H1 (cell line): ENCODE results near the gene CALR. TPM values are rescaled to one million over a fixed set of nuclear protein-coding genes. Genes with fewer than 3 reads are reported as not detected.

ENCODE experiments used
- CTCF ChIA-PET: fragments of 300-600 bp; sonication (Branson Sonifier 250); formaldehyde crosslinking; loops from one replicate; lab custom pipeline; 2021; ENCODE audit not compliant: partially characterized antibody; lab: Charles Lee
- POLR2A ChIA-PET: fragments of 300-600 bp; sonication (Branson Sonifier 250); formaldehyde crosslinking; loops from one replicate; lab custom pipeline; 2021; ENCODE audit warnings: inconsistent platforms; ENCODE audit not compliant: partially characterized antibody; lab: Charles Lee
- DNase-seq, 2 experiments: peaks; one replicate each; pipeline versions ENCODE4 v3.0.0 to v3.0.0-alpha.2; 2010 to 2022; ENCODE audit warnings: low spot score in 2 of 2, low read depth in 1 of 2, mixed read lengths in 1 of 2
- FAIRE-seq: peaks from 2 replicates; lab custom pipeline; 2011; peaks lifted over from hg19 to GRCh38; lab: Jason Lieb, UNC
- H2AFZ ChIP-seq: 2 replicates; pipeline ENCODE4 v1.8.1; 2012; ENCODE audit warnings: low read length, inconsistent platforms
- H2AK5ac ChIP-seq: 2 replicates; pipeline ENCODE4 v1.6.1; 2013; ENCODE audit warnings: low read depth, low read length
- H2BK120ac ChIP-seq: replicated peaks from 2 replicates; pipeline ENCODE3; 2013; ENCODE audit warnings: low read depth, low read length, inconsistent platforms
- H2BK12ac ChIP-seq: 2 replicates; pipeline ENCODE4 v1.6.1; 2013; ENCODE audit warnings: low read depth, low read length
- H2BK15ac ChIP-seq: 2 replicates; pipeline ENCODE4 v1.6.1; 2013; ENCODE audit warnings: low read length
- H2BK20ac ChIP-seq: 2 replicates; pipeline ENCODE4 v1.6.1; 2013; ENCODE audit warnings: low read length
- H2BK5ac ChIP-seq: 2 replicates; pipeline ENCODE4 v1.6.1; 2013; ENCODE audit warnings: low read depth, low read length
- H3K14ac ChIP-seq: 2 replicates; pipeline ENCODE4 v1.6.1; 2013; ENCODE audit warnings: inconsistent platforms; ENCODE audit not compliant: insufficient read length
- H3K18ac ChIP-seq: 2 replicates; pipeline ENCODE4 v1.6.1; 2013; ENCODE audit warnings: low read length; ENCODE audit errors: extremely low read depth
- H3K23ac ChIP-seq: 2 replicates; pipeline ENCODE4 v1.6.1; 2013; ENCODE audit warnings: inconsistent platforms; ENCODE audit not compliant: insufficient read length
- H3K23me2 ChIP-seq: 2 replicates; pipeline ENCODE4 v1.6.1; 2013; ENCODE audit warnings: low read depth, low read length
- H3K27ac ChIP-seq: 2 replicates; pipeline ENCODE4 v1.6.1; 2011; ENCODE audit warnings: low read depth, low read length, inconsistent platforms
- H3K27me3 ChIP-seq, 4 experiments: replicated peaks in 1 of 4; 1 replicate in 1 of 4; 2 replicates in 3 of 4; pipeline versions ENCODE4 v1.6.1 to v1.8.1; 2011 to 2013; ENCODE audit warnings: low read length in 3 of 4, mild to moderate bottlenecking in 3 of 4, inconsistent platforms in 2 of 4, mixed read lengths in 2 of 4, moderate library complexity in 1 of 4; ENCODE audit not compliant: control insufficient read depth in 3 of 4, insufficient read depth in 3 of 4; ENCODE audit errors: extremely low read depth in 1 of 4
- H3K36me3 ChIP-seq, 4 experiments: 2 replicates each; pipeline versions ENCODE4 v1.6.1 to v1.8.1; 2011 to 2013; ENCODE audit warnings: mild to moderate bottlenecking in 4 of 4, low read length in 3 of 4, moderate library complexity in 2 of 4, control low read depth in 1 of 4, inconsistent platforms in 1 of 4; ENCODE audit not compliant: insufficient read depth in 4 of 4, control insufficient read depth in 2 of 4
- H3K4ac ChIP-seq: replicated peaks from 2 replicates; pipeline ENCODE3; 2013; ENCODE audit warnings: low read length, low read depth, mixed read lengths, inconsistent platforms; ENCODE audit not compliant: insufficient read length
- H3K4me1 ChIP-seq, 4 experiments: replicated peaks in 1 of 4; 1 replicate in 1 of 4; 2 replicates in 3 of 4; pipeline versions ENCODE4 v1.6.1 to v1.8.1; 2011 to 2013; ENCODE audit warnings: low read length in 3 of 4, inconsistent platforms in 2 of 4, mixed read lengths in 1 of 4; ENCODE audit not compliant: insufficient read depth in 4 of 4, control insufficient read depth in 3 of 4
- H3K4me2 ChIP-seq, 2 experiments: 2 replicates each; pipeline versions ENCODE4 v1.6.1 to v1.8.1; 2011 to 2013; ENCODE audit warnings: low read depth in 2 of 2, low read length in 2 of 2, control low read depth in 1 of 2, inconsistent platforms in 1 of 2, mild to moderate bottlenecking in 1 of 2; ENCODE audit not compliant: insufficient read depth in 1 of 2
- H3K4me3 ChIP-seq, 4 experiments: fragments of 200-600, 300-600 bp in 1 of 4; sonication (generic), shearing (Covaris generic), sonication (Bioruptor Twin) in 1 of 4; 2 replicates each; pipeline versions ENCODE4 v1.5.1 to v1.8.1; 2011 to 2016; ENCODE audit warnings: low read length in 4 of 4, low read depth in 3 of 4, control low read depth in 2 of 4, inconsistent platforms in 2 of 4, mild to moderate bottlenecking in 2 of 4, mixed read lengths in 1 of 4, moderate library complexity in 1 of 4; ENCODE audit not compliant: insufficient read depth in 2 of 4; ENCODE audit errors: extremely low read depth in 1 of 4
- H3K56ac ChIP-seq: replicated peaks from 2 replicates; pipeline ENCODE3; 2013; ENCODE audit warnings: low read depth, mild to moderate bottlenecking, mixed read lengths, low read length, inconsistent platforms; ENCODE audit not compliant: insufficient read length
- H3K79me1 ChIP-seq: 2 replicates; pipeline ENCODE4 v1.6.1; 2013; ENCODE audit warnings: low read depth, low read length, control low read depth
- H3K79me2 ChIP-seq, 2 experiments: 2 replicates each; pipeline versions ENCODE4 v1.6.1 to v1.8.1; 2012 to 2013; ENCODE audit warnings: low read length in 2 of 2, mild to moderate bottlenecking in 2 of 2, inconsistent platforms in 1 of 2; ENCODE audit not compliant: insufficient read depth in 2 of 2, control insufficient read depth in 1 of 2
- H3K9ac ChIP-seq, 4 experiments: replicated peaks in 1 of 4; 1 replicate in 1 of 4; 2 replicates in 3 of 4; pipeline versions ENCODE4 v1.6.1 to v1.8.1; 2011 to 2013; ENCODE audit warnings: low read depth in 3 of 4, low read length in 3 of 4, control low read depth in 2 of 4, mild to moderate bottlenecking in 2 of 4, moderate library complexity in 2 of 4, inconsistent platforms in 1 of 4; ENCODE audit errors: extremely low read depth in 1 of 4
- H3K9me3 ChIP-seq, 2 experiments: 2 replicates each; pipeline versions ENCODE4 v1.6.1 to v1.8.1; 2012 to 2013; ENCODE audit warnings: mild to moderate bottlenecking in 2 of 2, moderate library complexity in 2 of 2, control low read depth in 1 of 2, inconsistent platforms in 1 of 2, low read depth in 1 of 2, low read length in 1 of 2, mixed read lengths in 1 of 2; ENCODE audit not compliant: insufficient read depth in 2 of 2
- H4K20me1 ChIP-seq, 2 experiments: replicated peaks in 1 of 2; 2 replicates each; pipeline versions ENCODE3 to v1.8.1; 2011 to 2013; ENCODE audit warnings: inconsistent platforms in 2 of 2, low read length in 2 of 2, mild to moderate bottlenecking in 1 of 2; ENCODE audit not compliant: insufficient read depth in 2 of 2, control insufficient read depth in 1 of 2
- H4K5ac ChIP-seq: 2 replicates; pipeline ENCODE4 v1.6.1; 2013; ENCODE audit warnings: low read length, low read depth, mixed read lengths, inconsistent platforms; ENCODE audit not compliant: insufficient read length
- H4K8ac ChIP-seq: 2 replicates; pipeline ENCODE4 v1.8.0; 2013; ENCODE audit warnings: mild to moderate bottlenecking, moderate library complexity, low read length, inconsistent platforms; ENCODE audit not compliant: insufficient read depth; ENCODE audit errors: extremely low read depth
- H4K91ac ChIP-seq: replicated peaks from 2 replicates; pipeline ENCODE3; 2013; ENCODE audit warnings: low read length, mixed read lengths, inconsistent platforms; ENCODE audit not compliant: insufficient read length
- BRCA1 ChIP-seq: IDR thresholded peaks from 2 replicates; pipeline ENCODE4 v1.6.1; 2012; ENCODE audit warnings: low read depth, low read length, improper control_type of control experiment
- CTBP2 ChIP-seq: IDR thresholded peaks from 2 replicates; pipeline ENCODE4 v1.7.0; 2011; ENCODE audit warnings: borderline replicate concordance, mild to moderate bottlenecking, moderate library complexity, mixed read lengths, low read length; ENCODE audit not compliant: insufficient read depth, insufficient read length
- JUN ChIP-seq: IDR thresholded peaks from 2 replicates; pipeline ENCODE4 v1.6.1; 2011; ENCODE audit warnings: low read depth, mild to moderate bottlenecking, improper control_type of control experiment, low read length
- MAX ChIP-seq: IDR thresholded peaks from 2 replicates; pipeline ENCODE4 v1.6.1; 2012; ENCODE audit warnings: inconsistent platforms
- SIN3A ChIP-seq, 2 experiments: IDR thresholded peaks in 1 of 2; conservative IDR thresholded peaks in 1 of 2; 2 replicates each; pipeline ENCODE4 v1.6.1; 2011 to 2012; ENCODE audit warnings: low read length in 2 of 2, improper control_type of control experiment in 1 of 2, low read depth in 1 of 2, mild to moderate bottlenecking in 1 of 2
- WGBS, 2 experiments: shearing (Covaris generic) in 1 of 2; methylation state at CpG; one replicate each; pipeline versions ENCODE4 v1.1.6 to v1.1.7; 2013 to 2015; ENCODE audit warnings: low lambda C conversion rate in 2 of 2, mixed read lengths in 2 of 2, inconsistent platforms in 1 of 2, low coverage in 1 of 2, missing lambda C conversion rate in 1 of 2; ENCODE audit not compliant: insufficient replicate concordance in 2 of 2, insufficient coverage in 1 of 2, insufficient read length in 1 of 2; ENCODE audit errors: extremely low coverage in 1 of 2, missing lambda C conversion rate in 1 of 2; 5-methylcytosine and 5-hydroxymethylcytosine counted together
- polyA plus RNA-seq, 7 experiments: library from polyadenylated mRNA; depleted of rRNA in 3 of 7; stranded (reverse) in 5 of 7; unstranded in 2 of 7; fragments of >200 nt in 5 of 7; fragments of 200-250 nt in 2 of 7; gene quantifications; 1 replicate in 5 of 7; 2 replicates in 1 of 7; 4 replicates in 1 of 7; pipeline versions ENCODE4 v1.2.1 to v1.2.3, GENCODE V29; 2011 to 2013; ENCODE audit warnings: missing spikeins in 2 of 7, mixed read lengths in 2 of 7
- total RNA-seq: library from RNA; stranded (reverse); fragmentation: NEBNext Ultra II Directional; extraction: Animal tissue kit (Norgen Biotek cat#: 25700); gene quantifications from 2 replicates; pipeline ENCODE4 v1.2.1, GENCODE V29; 2021

CALR gene
- total and polyA plus RNA-seq, 2 of the 8 experiments (the other 6 are each of a cell fraction or from before 2014, with no cell fraction given), result 591 to 1,155 TPM

DNA sequence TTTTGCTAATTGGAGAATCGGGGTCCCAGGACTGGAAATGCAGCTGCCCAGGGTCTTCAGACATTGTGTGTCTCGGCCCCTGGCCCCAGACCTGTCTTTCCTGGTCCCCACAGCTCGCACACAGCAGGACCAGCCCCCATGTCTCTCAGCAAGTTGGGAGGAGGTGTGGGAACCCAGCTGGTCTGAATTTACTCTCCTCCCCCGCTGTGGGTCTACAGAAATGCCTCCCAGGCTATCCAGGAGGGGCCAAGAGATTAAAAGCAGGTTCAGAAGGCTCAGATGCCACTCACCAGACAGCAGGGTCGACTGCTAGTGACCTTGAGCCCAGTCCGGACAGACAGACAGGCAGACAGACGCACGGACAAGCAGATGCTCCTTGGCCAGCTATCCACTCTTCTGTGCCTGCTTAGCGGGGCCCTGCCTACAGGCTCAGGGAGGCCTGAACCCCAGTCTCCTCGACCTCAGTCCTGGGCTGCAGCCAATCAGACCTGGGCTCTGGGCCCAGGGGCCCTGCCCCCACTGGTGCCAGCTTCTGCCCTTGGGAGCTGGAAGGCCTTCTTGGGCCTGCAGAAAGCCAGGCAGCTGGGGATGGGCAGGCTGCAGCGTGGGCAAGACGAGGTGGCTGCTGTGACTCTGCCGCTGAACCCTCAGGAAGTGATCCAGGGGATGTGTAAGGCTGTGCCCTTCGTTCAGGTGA is 31.0 kb downstream of the CALR start, which contains the start of gene DAND5:
Gene DAND5, plus strand, starts transcription at position 285 of the 697 bp plus-strand sequence. Its CDS starts 85 bp downstream, at position 370.
- CTCF ChIA-PET, result interaction anchor here (1.1 to 7.6 kb wide), 4 partner anchors 11 to 125 kb away, joined by 3 to 154 read pairs (median 12); no protein-coding TSS in a partner anchor
- TF ChIP-seq BRCA1, result no peak
- no peak for TF ChIP-seq CTBP2
- no peak for TF ChIP-seq SIN3A (conservative IDR thresholded peaks at IDR 0.05 in 1 of 2, IDR thresholded peaks at IDR 0.05 in 1 of 2; ENCODE audit: low read depth in 1 of 2, low read length in 2 of 2)
- no peak for TF ChIP-seq JUN
- TF ChIP-seq MAX, result no peak
- Histone ChIP-seq H4K20me1 (no peaks in the 10 kb centered on the region), H3K27me3 (no peaks in the 10 kb centered on the region), H2AK5ac (0 out of 2 replicates have a peak within 1 kb of the TSS, but pooled peaks have one; percentile 39), H3K14ac (no peak within 1 kb of the TSS), H3K56ac (no peak within 1 kb of the TSS), H4K8ac (no peak within 1 kb of the TSS), H3K9ac (no peak within 1 kb of the TSS), H4K5ac (no peak within 1 kb of the TSS), H3K4ac (no peak within 1 kb of the TSS), H3K79me1 (no peaks in the 10 kb centered on the region), H2BK15ac (no peak within 1 kb of the TSS), H4K91ac (no peak within 1 kb of the TSS), H2BK5ac (peak within 1 kb of the TSS; percentile 52), H3K79me2 (no peaks in the 10 kb centered on the region), H3K4me1 (peaks cover 0 to 6% (median 2%) of the 10 kb centered on the region in 4 experiments; a peak in 2 of 7 replicates), H3K36me3 (no peaks in the 10 kb centered on the region), H2BK120ac (no peak within 1 kb of the TSS), H2BK12ac (peak within 1 kb of the TSS; percentile 33; the same call in 1 of the 2 replicates), H3K27ac (no peak within 1 kb of the TSS), H3K9me3 (no peaks in the 10 kb centered on the region), H3K23me2 (no peaks in the 10 kb centered on the region), H3K4me3 (no peak within 1 kb of the TSS), H3K23ac (no peak within 1 kb of the TSS), H3K18ac (no peak within 1 kb of the TSS; the same call in 1 of the 2 replicates), H3K4me2 (no peak within 1 kb of the TSS), H2AFZ (no peak within 1 kb of the TSS), H2BK20ac (0 out of 2 replicates have a peak within 1 kb of the TSS, but pooled peaks have one; percentile 48)
- no peak for FAIRE-seq
- no peak for DNase-seq
- POLR2A ChIA-PET, result interaction anchor here (0.7 kb wide), 1 partner anchor 70 kb away, joined by 3 read pairs; no protein-coding TSS in a partner anchor
- 85% methylated on average over 14 of the region's 14 CpGs; no CpG with 5 or more reads in 1 of the 2 experiments for WGBS, 2 experiments
